Hepatocyte (in vitro differentiated cells): ENCODE measurements around the gene FAM174C.

Experiments used
- CTCF ChIP-seq: fragments of 200-600 bp; sonication (generic); IDR thresholded peaks from 2 replicates; pipeline ENCODE4 v1.5.1; 2016; ENCODE audit warnings: antibody characterized with exemption, mild to moderate bottlenecking; ENCODE audit not compliant: poor library complexity
- EZH2 ChIP-seq: fragments of 200-600 bp; sonication (generic); IDR thresholded peaks from 2 replicates; pipeline ENCODE4 v1.6.1; 2016; ENCODE audit warnings: antibody characterized with exemption, mild to moderate bottlenecking, borderline replicate concordance
- EZH2phosphoT487 ChIP-seq: fragments of 200-600 bp; sonication (generic); IDR thresholded peaks from one replicate; pipeline ENCODE4 v1.6.1; 2018; ENCODE audit warnings: antibody characterized with exemption, mild to moderate bottlenecking, low read depth, moderate library complexity; ENCODE audit not compliant: unreplicated experiment, severe bottlenecking

- TF ChIP-seq EZH2 (no peak), CTCF (no peak), EZH2phosphoT487 (no peak)
These were observed 5.0 kb upstream of the FAM174C start for GRCh38 chr19:1270213-1270853.
